RWPE1 (cell line): ENCODE measurements around the gene MDN1.

ENCODE experiments used
- CTCF ChIA-PET: fragments of 350-600 bp; sonication (Branson Sonifier 250); formaldehyde crosslinking; extraction: SDS; loops from one replicate; lab custom pipeline; 2021; lab: Yijun Ruan, JAX
- POLR2A ChIA-PET: fragments of 400-600 bp; formaldehyde crosslinking; extraction: SDS; loops from one replicate; lab custom pipeline; 2020; ENCODE audit warnings: antibody characterized with exemption; ENCODE audit not compliant: low non-redundant PET; lab: Yijun Ruan, JAX
- DNase-seq: peaks from one replicate; pipeline ENCODE4 v3.0.0; 2012; ENCODE audit warnings: low spot score
- H3K27ac ChIP-seq: fragments of 450-650 bp; 2 replicates; pipeline ENCODE4 v1.5.1; 2017
- TF ChIP-seq, protein P1 (sequence below): fragments of 450-650 bp; conservative IDR thresholded peaks from 2 replicates; pipeline ENCODE4 v1.5.1; 2017; ENCODE audit warnings: low read depth, mild to moderate bottlenecking

Gene MDN1

DNA sequence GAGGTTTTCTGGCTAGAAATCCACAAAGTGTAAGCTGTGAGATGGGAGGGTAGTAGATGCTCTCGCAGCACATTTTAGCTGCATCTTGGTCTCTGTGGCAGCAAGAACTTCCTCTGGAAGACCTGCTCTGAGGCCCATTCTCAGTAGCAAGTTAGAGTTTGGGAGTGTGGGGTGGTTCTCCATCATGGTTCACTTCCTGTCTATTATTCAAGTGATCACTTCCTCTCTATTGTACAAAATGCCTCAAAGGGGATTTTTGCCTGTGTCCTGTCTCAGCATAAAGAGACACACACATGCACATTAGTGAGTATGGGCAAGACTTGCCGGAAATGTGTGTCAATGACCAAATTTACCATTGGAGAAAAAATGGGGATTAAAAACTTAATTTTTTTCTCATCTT lies 223.5 kb downstream of the MDN1 start:
- no peak overlapping the region for H3K27ac ChIP-seq
- DNase-seq, result no peak
- POLR2A ChIA-PET, result no interaction called here

More for the DNA sequence above, 223.5 kb downstream of the MDN1 start:
- CTCF ChIA-PET, result interaction anchor here (0.7 kb wide), 1 partner anchor 542 kb away, joined by 3 read pairs; no protein-coding TSS in a partner anchor
- TF ChIP-seq, protein P1, sequence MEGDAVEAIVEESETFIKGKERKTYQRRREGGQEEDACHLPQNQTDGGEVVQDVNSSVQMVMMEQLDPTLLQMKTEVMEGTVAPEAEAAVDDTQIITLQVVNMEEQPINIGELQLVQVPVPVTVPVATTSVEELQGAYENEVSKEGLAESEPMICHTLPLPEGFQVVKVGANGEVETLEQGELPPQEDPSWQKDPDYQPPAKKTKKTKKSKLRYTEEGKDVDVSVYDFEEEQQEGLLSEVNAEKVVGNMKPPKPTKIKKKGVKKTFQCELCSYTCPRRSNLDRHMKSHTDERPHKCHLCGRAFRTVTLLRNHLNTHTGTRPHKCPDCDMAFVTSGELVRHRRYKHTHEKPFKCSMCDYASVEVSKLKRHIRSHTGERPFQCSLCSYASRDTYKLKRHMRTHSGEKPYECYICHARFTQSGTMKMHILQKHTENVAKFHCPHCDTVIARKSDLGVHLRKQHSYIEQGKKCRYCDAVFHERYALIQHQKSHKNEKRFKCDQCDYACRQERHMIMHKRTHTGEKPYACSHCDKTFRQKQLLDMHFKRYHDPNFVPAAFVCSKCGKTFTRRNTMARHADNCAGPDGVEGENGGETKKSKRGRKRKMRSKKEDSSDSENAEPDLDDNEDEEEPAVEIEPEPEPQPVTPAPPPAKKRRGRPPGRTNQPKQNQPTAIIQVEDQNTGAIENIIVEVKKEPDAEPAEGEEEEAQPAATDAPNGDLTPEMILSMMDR, result no peak
